IMR-90 (cell line): Measurements from ENCODE around the gene CD14. TPM values are rescaled to one million over a fixed set of nuclear protein-coding genes. Genes with fewer than 3 reads are reported as not detected.

Experiments used
- ATAC-seq: fragments of 200-7000 bp; cut with Tn5 transposase; 2 replicates; pipeline ENCODE4 v1.9.1; 2020; ENCODE audit warnings: low read depth, mild to moderate bottlenecking, moderate library complexity
- BruUV-seq: library from RNA; stranded (reverse); fragments of 400-500 nt; replicated peaks from 2 replicates; lab custom pipeline; 2021; lab: Mats Ljungman, UMichigan
- CTCF ChIA-PET: fragments of 300-600 bp; formaldehyde crosslinking; extraction: SDS; loops from one replicate; lab custom pipeline; 2021; ENCODE audit warnings: antibody characterized with exemption; lab: Yijun Ruan, JAX
- POLR2A ChIA-PET: fragments of 300-600 bp; sonication (Branson Sonifier 250); formaldehyde crosslinking; loops from one replicate; lab custom pipeline; 2022; ENCODE audit warnings: antibody characterized with exemption; ENCODE audit not compliant: unreplicated experiment; lab: Charles Lee
- DNase-seq: peaks from one replicate; pipeline ENCODE4 v3.0.0; 2013
- H2AFZ ChIP-seq: replicated peaks from 2 replicates; pipeline ENCODE3; 2013; ENCODE audit warnings: low read length, mild to moderate bottlenecking; ENCODE audit not compliant: poor library complexity
- H2AK5ac ChIP-seq: 2 replicates; pipeline ENCODE4 v1.6.1; 2013; ENCODE audit warnings: low read depth, low read length, inconsistent platforms
- H2AK9ac ChIP-seq: replicated peaks from 2 replicates; pipeline ENCODE3; 2013; ENCODE audit warnings: mild to moderate bottlenecking, low read depth, low read length, moderate library complexity; ENCODE audit not compliant: poor library complexity
- H2BK120ac ChIP-seq: 2 replicates; pipeline ENCODE4 v1.6.1; 2013; ENCODE audit warnings: low read depth, low read length, inconsistent platforms
- H2BK15ac ChIP-seq: 3 replicates; pipeline ENCODE4 v1.6.1; 2013; ENCODE audit warnings: low read depth, low read length, inconsistent platforms
- H2BK20ac ChIP-seq: 2 replicates; pipeline ENCODE4 v1.6.1; 2013; ENCODE audit warnings: low read depth, mild to moderate bottlenecking, inconsistent platforms, low read length, moderate library complexity
- H2BK5ac ChIP-seq: 2 replicates; pipeline ENCODE4 v1.6.1; 2013; ENCODE audit warnings: mild to moderate bottlenecking, low read depth, low read length, inconsistent platforms; ENCODE audit not compliant: poor library complexity, severe bottlenecking
- H3K14ac ChIP-seq: replicated peaks from 2 replicates; pipeline ENCODE4 v1.6.1; 2013; ENCODE audit warnings: low read depth, low read length, inconsistent platforms
- H3K18ac ChIP-seq: 2 replicates; pipeline ENCODE4 v1.6.1; 2013; ENCODE audit warnings: low read depth, low read length, control low read depth
- H3K23ac ChIP-seq: 2 replicates; pipeline ENCODE4 v1.6.1; 2013; ENCODE audit warnings: low read depth, low read length, inconsistent platforms
- H3K27ac ChIP-seq: 2 replicates; pipeline ENCODE4 v1.5.1; 2013; ENCODE audit warnings: mild to moderate bottlenecking, control low read depth, low read length; ENCODE audit not compliant: insufficient read depth
- H3K27me3 ChIP-seq: 2 replicates; pipeline ENCODE4 v1.6.1; 2013; ENCODE audit warnings: low read length; ENCODE audit not compliant: control insufficient read depth, insufficient read depth
- H3K36me3 ChIP-seq: 2 replicates; pipeline ENCODE4 v1.6.1; 2013; ENCODE audit warnings: low read length, mixed read lengths; ENCODE audit not compliant: control insufficient read depth, insufficient read depth
- H3K4ac ChIP-seq: 2 replicates; pipeline ENCODE4 v1.6.1; 2013; ENCODE audit warnings: low read depth, low read length, inconsistent platforms
- H3K4me1 ChIP-seq: 2 replicates; pipeline ENCODE4 v1.6.1; 2013; ENCODE audit warnings: low read length, mixed read lengths; ENCODE audit not compliant: control insufficient read depth, insufficient read depth
- H3K4me2 ChIP-seq: 2 replicates; pipeline ENCODE4 v1.6.1; 2013; ENCODE audit warnings: low read depth, mild to moderate bottlenecking, control low read depth, low read length, moderate library complexity
- H3K4me3 ChIP-seq: 2 replicates; pipeline ENCODE4 v1.5.1; 2013; ENCODE audit warnings: low read depth, mild to moderate bottlenecking, control low read depth, low read length, moderate library complexity; ENCODE audit not compliant: insufficient read depth
- H3K56ac ChIP-seq: 2 replicates; pipeline ENCODE4 v1.6.1; 2013; ENCODE audit warnings: low read length, inconsistent platforms; ENCODE audit not compliant: insufficient read depth; ENCODE audit errors: extremely low read depth
- H3K79me1 ChIP-seq, 2 experiments: 2 replicates each; pipeline ENCODE4 v1.6.1; 2013; ENCODE audit warnings: low read length in 2 of 2, inconsistent platforms in 1 of 2, low read depth in 1 of 2
- H3K9ac ChIP-seq: 2 replicates; pipeline ENCODE4 v1.6.1; 2013; ENCODE audit warnings: low read depth, low read length, control low read depth
- H3K9me1 ChIP-seq: 2 replicates; pipeline ENCODE4 v1.6.1; 2013; ENCODE audit warnings: low read length, inconsistent platforms; ENCODE audit not compliant: insufficient read depth
- H3K9me3 ChIP-seq: 2 replicates; pipeline ENCODE4 v1.6.1; 2013; ENCODE audit warnings: low read length; ENCODE audit not compliant: control insufficient read depth, insufficient read depth
- H4K20me1 ChIP-seq: 2 replicates; pipeline ENCODE4 v1.6.1; 2013; ENCODE audit warnings: low read length, inconsistent platforms; ENCODE audit not compliant: insufficient read depth
- H4K5ac ChIP-seq: 2 replicates; pipeline ENCODE4 v1.6.1; 2013; ENCODE audit warnings: mild to moderate bottlenecking, low read depth, low read length, control low read depth
- H4K8ac ChIP-seq, 2 experiments: 2 replicates each; pipeline ENCODE4 v1.6.1; 2013; ENCODE audit warnings: low read depth in 2 of 2, low read length in 2 of 2, control low read depth in 1 of 2, inconsistent platforms in 1 of 2
- H4K91ac ChIP-seq: 2 replicates; pipeline ENCODE4 v1.6.1; 2013; ENCODE audit warnings: low read depth, low read length, inconsistent platforms; ENCODE audit not compliant: insufficient read depth
- MAZ ChIP-seq: IDR thresholded peaks from 2 replicates; pipeline ENCODE4 v1.6.1; 2012; ENCODE audit warnings: low read depth, mild to moderate bottlenecking, low read length, improper control_type of control experiment, moderate library complexity, borderline replicate concordance
- WGBS, 2 experiments: methylation state at CpG; one replicate each; pipeline versions ENCODE4 v1.1.5 to v1.1.7; 2013; ENCODE audit warnings: missing lambda C conversion rate in 2 of 2; ENCODE audit not compliant: insufficient read length in 1 of 2; ENCODE audit errors: extremely low coverage in 2 of 2; 5-methylcytosine and 5-hydroxymethylcytosine counted together
- dilution Hi-C: fragments of 300-500 bp; cut with HindIII; formaldehyde crosslinking; loops from one replicate; pipeline ENCODE4 v1.14.3; 2018; ENCODE audit warnings: low sequenced_read_pairs; ENCODE audit not compliant: unreplicated experiment
- in situ Hi-C: fragments of 300-500 bp; cut with MboI; formaldehyde crosslinking; loops from 3 replicates; pipeline ENCODE4 v1.14.3; 2019; ENCODE audit warnings: low sequenced_read_pairs, inconsistent platforms, mixed read lengths
- intact Hi-C: fragments of 100-400 bp; cut with micrococcal nuclease; formaldehyde crosslinking; loops from 2 replicates; pipeline ENCODE4 v1.10.0; 2022
- polyA plus RNA-seq, 3 experiments: library from polyadenylated mRNA; depleted of rRNA; stranded (reverse); fragments of >200 nt; gene quantifications; 2 replicates each; pipeline ENCODE4 v1.2.3, GENCODE V29; 2012; ENCODE audit warnings: low replicate concordance in 1 of 3
- total RNA-seq: library from RNA; depleted of rRNA; stranded (reverse); fragments of >200 nt; gene quantifications from 2 replicates; pipeline ENCODE4 v1.2.3, GENCODE V29; 2012

Gene CD14
- total and polyA plus RNA-seq, 2 of the 4 experiments (the other 2 are of a cell fraction), result 0.17 to 0.18 TPM

DNA sequence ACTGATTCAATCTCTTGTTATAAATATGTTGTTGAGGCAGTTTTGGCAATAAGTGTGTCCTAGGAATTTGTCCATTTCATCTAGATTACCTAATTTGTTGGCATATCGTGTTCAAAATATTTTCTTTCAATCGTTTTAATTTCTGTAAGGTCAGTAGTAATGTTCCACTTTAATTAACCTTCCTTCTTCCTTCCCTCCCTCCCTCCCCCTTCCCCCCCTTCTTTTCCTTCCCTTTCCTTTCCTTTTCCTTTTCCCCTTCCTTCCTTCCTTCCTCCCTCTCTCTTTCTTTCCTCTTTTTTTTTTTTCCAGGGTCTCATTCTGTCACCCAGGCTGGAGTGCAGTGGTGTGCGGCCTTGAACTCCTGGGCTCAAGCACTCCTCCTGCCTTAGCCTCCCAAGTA, 27.1 kb downstream of the CD14 start:
- Histone ChIP-seq H4K91ac (no peak overlapping the region), H2BK20ac (no peak overlapping the region), H3K36me3 (no peaks in the 10 kb centered on the region), H3K9me1 (no peaks in the 10 kb centered on the region), H3K56ac (no peak overlapping the region), H3K14ac (no peak overlapping the region), H3K4me1 (peaks cover 2% of the 10 kb centered on the region), H4K5ac (no peak overlapping the region), H2BK120ac (no peak overlapping the region), H2BK5ac (no peak overlapping the region), H3K9me3 (no peaks in the 10 kb centered on the region), H3K23ac (no peak overlapping the region), H2AFZ (no peak overlapping the region), H3K9ac (no peak overlapping the region), H2AK5ac (no peak overlapping the region), H4K8ac (no peak overlapping the region), H3K4me2 (no peak overlapping the region), H3K4me3 (no peak overlapping the region), H3K18ac (no peak overlapping the region), H2AK9ac (no peak overlapping the region), H3K27ac (no peak overlapping the region), H4K20me1 (no peaks in the 10 kb centered on the region), H3K4ac (no peak overlapping the region), H3K27me3 (peaks cover 4% of the 10 kb centered on the region), H2BK15ac (no peak overlapping the region), H3K79me1 (no peaks in the 10 kb centered on the region)
- CTCF ChIA-PET, result no interaction called here
- BruUV-seq, result no TSS peak
- POLR2A ChIA-PET, result no interaction called here
- no peak for ATAC-seq
- in situ Hi-C loops (no loop called here), intact Hi-C loops (no loop called here), dilution Hi-C loops (no loop called here)
- WGBS, 2 experiments, result 80% methylated on average over 1 of the region's 3 CpGs; no CpG with 5 or more reads in 1 of the 2 experiments
- no peak for DNase-seq
- TF ChIP-seq MAZ, result no peak
